WTC11 (cell line): ENCODE data around the gene NANP. TPM values are rescaled to one million over a fixed set of nuclear protein-coding genes. Genes with fewer than 3 reads are reported as not detected.

Experiments
- ATAC-seq: fragments of 200-7000 bp; cut with Tn5 transposase; 2 replicates; pipeline ENCODE4 v1.10.0; 2021; ENCODE audit warnings: mild to moderate bottlenecking, moderate library complexity
- CTCF ChIA-PET: fragments of 300-600 bp; sonication (Branson Sonifier 250); formaldehyde crosslinking; loops from one replicate; lab custom pipeline; 2021; ENCODE audit warnings: antibody characterized with exemption; lab: Charles Lee
- POLR2A ChIA-PET: fragments of 350-600 bp; sonication (Branson Sonifier 250); formaldehyde crosslinking; loops from one replicate; lab custom pipeline; 2021; ENCODE audit warnings: antibody characterized with exemption; lab: Charles Lee
- DNase-seq: peaks from one replicate; pipeline ENCODE4 v3.0.0; 2021; ENCODE audit warnings: low spot score
- H3K27ac Mint-ChIP-seq: 2 replicates; pipeline ENCODE4 v1.8.0; 2021; ENCODE audit warnings: mixed read lengths
- H3K27me3 Mint-ChIP-seq: 2 replicates; pipeline ENCODE4 v1.8.0; 2021; ENCODE audit warnings: low read depth, mild to moderate bottlenecking, moderate library complexity, mixed read lengths
- H3K36me3 Mint-ChIP-seq: 2 replicates; pipeline ENCODE4 v1.8.0; 2021; ENCODE audit warnings: mixed read lengths
- H3K4me1 Mint-ChIP-seq: 2 replicates; pipeline ENCODE4 v1.8.0; 2022; ENCODE audit warnings: mixed read lengths
- H3K4me3 Mint-ChIP-seq: 2 replicates; pipeline ENCODE4 v1.8.0; 2021; ENCODE audit warnings: mild to moderate bottlenecking, moderate library complexity, mixed read lengths
- H3K9me3 Mint-ChIP-seq: 2 replicates; pipeline ENCODE4 v1.8.0; 2021; ENCODE audit warnings: mixed read lengths
- CBFB ChIP-seq: sonication (generic); formaldehyde crosslinking; IDR thresholded peaks from 2 replicates; pipeline ENCODE4 v1.8.1; 2022; ENCODE audit warnings: mild to moderate bottlenecking, low read depth, missing genetic modification reagents
- CDX4 ChIP-seq: fragments of 250-450 bp; sonication (Bioruptor Pico); IDR thresholded peaks from 2 replicates; pipeline ENCODE4 v1.9.0; 2021; ENCODE audit warnings: moderate library complexity, mild to moderate bottlenecking, inconsistent platforms, borderline replicate concordance
- GTF2I ChIP-seq: fragments of 250-450 bp; sonication (Bioruptor Pico); conservative IDR thresholded peaks from 2 replicates; pipeline ENCODE4 v1.4.0; 2021; ENCODE audit warnings: mild to moderate bottlenecking
- JAZF1 ChIP-seq: fragments of 250-450 bp; sonication (Bioruptor Pico); IDR thresholded peaks from 2 replicates; pipeline ENCODE4 v1.9.0; 2021; ENCODE audit warnings: moderate library complexity, mild to moderate bottlenecking, inconsistent platforms
- MXD4 ChIP-seq: fragments of 250-450 bp; sonication (Bioruptor Pico); IDR thresholded peaks from 2 replicates; pipeline ENCODE4 v1.8.0; 2021; ENCODE audit warnings: mild to moderate bottlenecking, moderate library complexity, borderline replicate concordance
- OVOL2 ChIP-seq: fragments of 250-450 bp; sonication (Bioruptor Pico); IDR thresholded peaks from 2 replicates; pipeline ENCODE4 v1.9.0; 2021; ENCODE audit warnings: mild to moderate bottlenecking, borderline replicate concordance
- SMAD3 ChIP-seq: sonication (generic); formaldehyde crosslinking; IDR thresholded peaks from 2 replicates; pipeline ENCODE4 v1.8.0; 2022; ENCODE audit warnings: missing genetic modification reagents, mild to moderate bottlenecking, borderline replicate concordance
- SMAD4 ChIP-seq: sonication (generic); formaldehyde crosslinking; IDR thresholded peaks from 2 replicates; pipeline ENCODE4 v1.8.0; 2022; ENCODE audit warnings: mild to moderate bottlenecking, missing genetic modification reagents
- ZBTB21 ChIP-seq: sonication (generic); formaldehyde crosslinking; IDR thresholded peaks from 2 replicates; pipeline ENCODE4 v1.8.1; 2023; ENCODE audit warnings: mild to moderate bottlenecking, missing genetic modification reagents, borderline replicate concordance
- ZNF219 ChIP-seq: sonication (generic); formaldehyde crosslinking; IDR thresholded peaks from 2 replicates; pipeline ENCODE4 v1.8.0; 2023; ENCODE audit warnings: missing genetic modification reagents, mild to moderate bottlenecking, borderline replicate concordance
- ZNF317 ChIP-seq: sonication (generic); formaldehyde crosslinking; IDR thresholded peaks from 2 replicates; pipeline ENCODE4 v1.8.1; 2023; ENCODE audit warnings: low read depth, mild to moderate bottlenecking, moderate library complexity, missing genetic modification reagents, borderline replicate concordance
- ZNF416 ChIP-seq: fragments of 250-450 bp; sonication (Bioruptor Pico); IDR thresholded peaks from 2 replicates; pipeline ENCODE4 v1.9.0; 2021; ENCODE audit warnings: mild to moderate bottlenecking, inconsistent platforms
- ZNF423 ChIP-seq: fragments of 250-450 bp; sonication (Bioruptor Pico); IDR thresholded peaks from 2 replicates; pipeline ENCODE4 v2.1.2; 2022; ENCODE audit warnings: mild to moderate bottlenecking, moderate library complexity
- ZNF532 ChIP-seq: fragments of 250-450 bp; sonication (Bioruptor Pico); IDR thresholded peaks from 2 replicates; pipeline ENCODE4 v1.9.0; 2021; ENCODE audit warnings: mild to moderate bottlenecking, borderline replicate concordance
- total RNA-seq: library from RNA; stranded (reverse); gene quantifications from 3 replicates; pipeline ENCODE4 v1.2.3, GENCODE V29; 2021
- TF ChIP-seq, protein P1 (sequence below): sonication (generic); formaldehyde crosslinking; IDR thresholded peaks from 2 replicates; pipeline ENCODE4 v1.8.1; 2022; ENCODE audit warnings: low read depth, mild to moderate bottlenecking, moderate library complexity, missing genetic modification reagents, borderline replicate concordance
- TF ChIP-seq, protein P2 (sequence below): sonication (generic); formaldehyde crosslinking; IDR thresholded peaks from 2 replicates; pipeline ENCODE4 v1.8.0; 2023; ENCODE audit warnings: missing genetic modification reagents, mild to moderate bottlenecking, borderline replicate concordance

NANP gene
- total RNA-seq, 1 experiment from 2014 or later, result 4.8 TPM

DNA sequence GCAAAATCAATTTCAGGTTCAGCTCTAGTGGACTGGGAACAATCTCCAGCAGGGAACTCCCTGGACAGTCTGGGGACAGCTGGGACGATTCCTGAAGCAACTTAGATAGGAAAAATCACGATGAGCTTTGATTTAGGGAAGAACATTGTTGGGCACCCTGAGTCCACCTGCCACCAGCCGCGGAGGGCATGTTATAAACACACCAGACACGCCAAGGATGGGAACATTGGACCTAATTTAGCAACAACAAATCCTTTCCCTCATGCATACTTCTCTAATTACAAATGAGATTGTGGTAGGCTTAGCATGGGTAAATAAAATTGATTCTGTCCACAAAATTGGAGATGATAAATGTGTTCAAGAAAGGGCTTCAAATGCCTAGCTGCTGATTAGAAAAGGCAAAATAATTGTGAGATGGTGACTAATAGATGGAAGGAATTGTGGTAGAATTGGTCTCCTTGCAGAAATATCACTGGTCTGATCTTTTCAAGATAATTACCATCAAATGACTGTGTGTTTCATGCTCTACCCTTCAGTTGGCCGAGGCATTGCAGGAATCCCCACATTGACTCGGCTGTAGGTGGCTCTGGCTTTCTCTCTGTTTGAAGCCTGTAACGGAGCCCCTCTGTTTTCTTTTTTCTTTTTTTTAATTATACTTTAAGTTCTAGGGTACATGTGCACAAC, 6.1 kb upstream of the NANP start (continued):
- TF ChIP-seq SMAD3 (CRISPR knock-in tag), result no peak

DNA sequence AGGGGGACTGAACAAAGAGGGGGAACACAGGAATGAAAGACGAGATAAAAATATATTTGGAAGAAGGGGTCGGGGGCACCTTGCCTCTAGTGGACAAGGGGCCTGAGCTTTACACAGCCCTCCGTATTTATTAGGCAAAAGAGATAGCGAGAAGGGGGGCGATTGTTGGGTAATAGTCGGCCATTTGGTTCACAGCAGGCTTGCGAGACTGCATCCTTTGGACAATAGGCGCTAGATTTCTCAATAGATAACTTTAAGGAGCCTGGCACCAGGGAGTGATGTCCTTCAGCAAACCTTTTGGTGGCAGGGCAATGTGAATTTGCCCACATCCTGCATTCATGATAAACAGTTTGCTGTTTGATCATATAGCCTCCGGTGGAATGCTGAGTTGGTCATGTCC, 3.0 kb upstream of the NANP start:
- no peak overlapping the region for H3K27ac Mint-ChIP-seq
- H3K4me3 Mint-ChIP-seq, result no peak overlapping the region
- POLR2A ChIA-PET, result no interaction called here

More for the DNA sequence above, 3.0 kb upstream of the NANP start:
- CTCF ChIA-PET, result no interaction called here
- DNase-seq, result no peak
- H3K4me1 Mint-ChIP-seq, result peaks cover 24% of the 10 kb centered on the region
- peaks cover 13% of the 10 kb centered on the region for H3K36me3 Mint-ChIP-seq
- H3K27me3 Mint-ChIP-seq, result peaks cover 44% of the 10 kb centered on the region
- no peak for ATAC-seq
- peaks cover 35% of the 10 kb centered on the region for H3K9me3 Mint-ChIP-seq
- TF ChIP-seq ZBTB21, result no peak
- no peak for TF ChIP-seq ZNF416 (CRISPR knock-in tag)
- TF ChIP-seq, protein P1, sequence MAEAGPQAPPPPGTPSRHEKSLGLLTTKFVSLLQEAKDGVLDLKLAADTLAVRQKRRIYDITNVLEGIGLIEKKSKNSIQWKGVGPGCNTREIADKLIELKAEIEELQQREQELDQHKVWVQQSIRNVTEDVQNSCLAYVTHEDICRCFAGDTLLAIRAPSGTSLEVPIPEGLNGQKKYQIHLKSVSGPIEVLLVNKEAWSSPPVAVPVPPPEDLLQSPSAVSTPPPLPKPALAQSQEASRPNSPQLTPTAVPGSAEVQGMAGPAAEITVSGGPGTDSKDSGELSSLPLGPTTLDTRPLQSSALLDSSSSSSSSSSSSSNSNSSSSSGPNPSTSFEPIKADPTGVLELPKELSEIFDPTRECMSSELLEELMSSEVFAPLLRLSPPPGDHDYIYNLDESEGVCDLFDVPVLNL (CRISPR knock-in tag), result no peak
- no peak for TF ChIP-seq ZNF423 (CRISPR knock-in tag)
- TF ChIP-seq ZNF317, result no peak
- TF ChIP-seq OVOL2 (CRISPR knock-in tag), result no peak
- no peak for TF ChIP-seq GTF2I (CRISPR knock-in tag)
- TF ChIP-seq JAZF1 (CRISPR knock-in tag), result no peak
- no peak for TF ChIP-seq ZNF219 (CRISPR knock-in tag)
- no peak for TF ChIP-seq CBFB (CRISPR knock-in tag)
- no peak for TF ChIP-seq MXD4
- TF ChIP-seq ZNF532, result no peak
- no peak for TF ChIP-seq CDX4
- TF ChIP-seq, protein P2, sequence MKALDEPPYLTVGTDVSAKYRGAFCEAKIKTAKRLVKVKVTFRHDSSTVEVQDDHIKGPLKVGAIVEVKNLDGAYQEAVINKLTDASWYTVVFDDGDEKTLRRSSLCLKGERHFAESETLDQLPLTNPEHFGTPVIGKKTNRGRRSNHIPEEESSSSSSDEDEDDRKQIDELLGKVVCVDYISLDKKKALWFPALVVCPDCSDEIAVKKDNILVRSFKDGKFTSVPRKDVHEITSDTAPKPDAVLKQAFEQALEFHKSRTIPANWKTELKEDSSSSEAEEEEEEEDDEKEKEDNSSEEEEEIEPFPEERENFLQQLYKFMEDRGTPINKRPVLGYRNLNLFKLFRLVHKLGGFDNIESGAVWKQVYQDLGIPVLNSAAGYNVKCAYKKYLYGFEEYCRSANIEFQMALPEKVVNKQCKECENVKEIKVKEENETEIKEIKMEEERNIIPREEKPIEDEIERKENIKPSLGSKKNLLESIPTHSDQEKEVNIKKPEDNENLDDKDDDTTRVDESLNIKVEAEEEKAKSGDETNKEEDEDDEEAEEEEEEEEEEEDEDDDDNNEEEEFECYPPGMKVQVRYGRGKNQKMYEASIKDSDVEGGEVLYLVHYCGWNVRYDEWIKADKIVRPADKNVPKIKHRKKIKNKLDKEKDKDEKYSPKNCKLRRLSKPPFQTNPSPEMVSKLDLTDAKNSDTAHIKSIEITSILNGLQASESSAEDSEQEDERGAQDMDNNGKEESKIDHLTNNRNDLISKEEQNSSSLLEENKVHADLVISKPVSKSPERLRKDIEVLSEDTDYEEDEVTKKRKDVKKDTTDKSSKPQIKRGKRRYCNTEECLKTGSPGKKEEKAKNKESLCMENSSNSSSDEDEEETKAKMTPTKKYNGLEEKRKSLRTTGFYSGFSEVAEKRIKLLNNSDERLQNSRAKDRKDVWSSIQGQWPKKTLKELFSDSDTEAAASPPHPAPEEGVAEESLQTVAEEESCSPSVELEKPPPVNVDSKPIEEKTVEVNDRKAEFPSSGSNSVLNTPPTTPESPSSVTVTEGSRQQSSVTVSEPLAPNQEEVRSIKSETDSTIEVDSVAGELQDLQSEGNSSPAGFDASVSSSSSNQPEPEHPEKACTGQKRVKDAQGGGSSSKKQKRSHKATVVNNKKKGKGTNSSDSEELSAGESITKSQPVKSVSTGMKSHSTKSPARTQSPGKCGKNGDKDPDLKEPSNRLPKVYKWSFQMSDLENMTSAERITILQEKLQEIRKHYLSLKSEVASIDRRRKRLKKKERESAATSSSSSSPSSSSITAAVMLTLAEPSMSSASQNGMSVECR, result no peak
- no peak for TF ChIP-seq SMAD4 (CRISPR knock-in tag)
